GM19035 (cell line): Measurements from ENCODE around the gene SMAD2.
"Not testable (repeated sequence)": the region's sequence is repeated elsewhere in the genome, so short reads cannot be mapped to it uniquely, and the experiment has no call there.

Experiments
- ATAC-seq: cut with Tn5 transposase; IDR thresholded peaks from one replicate; pipeline ENCODE4 v1.9.1; 2021; ENCODE audit not compliant: unreplicated experiment

The SMAD2 gene

GRCh38 chr18:47930199-47930930, at the start of gene SMAD2:
TSS of gene SMAD2 (minus strand) at chr18:47930659. CDS start at chr18:47896756, 33,903 bp downstream.
- ATAC-seq: peak; percentile 63

- ATAC-seq: no peak
These were observed 49.2 kb upstream of the SMAD2 start for GRCh38 chr18:47979611-47980200.

GRCh38 chr18:47978603-47979002, 48.1 kb upstream of the SMAD2 start:
- no peak for ATAC-seq

GRCh38 chr18:47978141-47978540, 47.7 kb upstream of the SMAD2 start:
- no peak for ATAC-seq

- ATAC-seq: no peak
These were observed 45.2 kb upstream of the SMAD2 start for GRCh38 chr18:47975701-47976100.

- ATAC-seq: no peak
These were observed 44.6 kb upstream of the SMAD2 start for GRCh38 chr18:47975105-47975504.

GRCh38 chr18:47970664-47971531, 40.4 kb upstream of the SMAD2 start:
- ATAC-seq: peak; percentile 76

- no peak for ATAC-seq
These were observed 39.4 kb upstream of the SMAD2 start for GRCh38 chr18:47969816-47970215.

- no peak for ATAC-seq
These were observed 38.3 kb upstream of the SMAD2 start for GRCh38 chr18:47968721-47969120.

GRCh38 chr18:47968006-47968676, 37.7 kb upstream of the SMAD2 start:
- ATAC-seq: no peak

- no peak for ATAC-seq
These were observed 33.6 kb upstream of the SMAD2 start for GRCh38 chr18:47964053-47964452.

GRCh38 chr18:47961003-47961402, 30.5 kb upstream of the SMAD2 start:
- not testable (repeated sequence) for ATAC-seq

GRCh38 chr18:47953471-47953931, 23.0 kb upstream of the SMAD2 start:
- peak; percentile 84 for ATAC-seq

- no peak for ATAC-seq
These were observed 20.1 kb upstream of the SMAD2 start for GRCh38 chr18:47950511-47950910.

GRCh38 chr18:47949202-47949601, 18.7 kb upstream of the SMAD2 start:
- no peak for ATAC-seq

- ATAC-seq: no peak
These were observed 16.4 kb upstream of the SMAD2 start for GRCh38 chr18:47946889-47947288.

- no peak for ATAC-seq
These were observed 14.8 kb upstream of the SMAD2 start for GRCh38 chr18:47944972-47945852.

GRCh38 chr18:47936952-47937351, 6.5 kb upstream of the SMAD2 start:
- ATAC-seq: no peak

- no peak for ATAC-seq
These were observed 5.0 kb upstream of the SMAD2 start for GRCh38 chr18:47935321-47936055.
